ENCODE data around the gene PDLIM7.

Gene PDLIM7

DNA sequence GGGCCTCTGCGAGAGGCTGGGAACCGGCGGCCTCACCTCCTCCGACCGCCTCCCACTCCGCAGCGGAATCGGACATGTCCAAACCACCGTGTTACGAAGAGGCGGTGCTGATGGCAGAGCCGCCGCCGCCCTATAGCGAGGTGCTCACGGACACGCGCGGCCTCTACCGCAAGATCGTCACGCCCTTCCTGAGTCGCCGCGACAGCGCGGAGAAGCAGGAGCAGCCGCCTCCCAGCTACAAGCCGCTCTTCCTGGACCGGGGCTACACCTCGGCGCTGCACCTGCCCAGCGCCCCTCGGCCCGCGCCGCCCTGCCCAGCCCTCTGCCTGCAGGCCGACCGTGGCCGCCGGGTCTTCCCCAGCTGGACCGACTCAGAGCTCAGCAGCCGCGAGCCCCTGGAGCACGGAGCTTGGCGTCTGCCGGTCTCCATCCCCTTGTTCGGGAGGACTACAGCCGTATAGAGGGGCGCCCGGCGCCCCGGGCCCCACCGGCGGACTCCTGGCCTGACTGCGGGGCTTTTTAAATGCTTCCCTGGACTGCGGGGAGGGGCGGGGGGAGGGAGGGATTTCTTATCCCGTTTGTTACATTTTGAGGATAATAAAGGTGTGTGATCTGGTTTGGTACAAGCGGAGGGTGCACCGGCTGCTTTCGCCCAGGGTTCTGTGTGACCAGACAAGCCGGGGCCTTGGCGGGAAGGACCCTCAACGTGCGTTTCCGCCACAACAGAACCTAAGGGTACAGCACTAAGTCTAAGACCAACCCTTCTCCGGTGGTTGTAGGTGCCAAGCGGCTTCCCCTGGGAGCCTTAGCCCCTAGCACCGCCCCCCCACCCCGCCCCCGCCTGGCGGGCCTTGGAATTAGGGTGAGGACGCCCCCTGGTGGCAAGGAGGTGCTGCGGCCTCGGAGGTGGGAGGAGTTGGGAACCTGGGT lies 41.5 kb downstream of the PDLIM7 start:
- DNase-seq (ENCODE audit: low read depth) = peak; percentile 80

DNA sequence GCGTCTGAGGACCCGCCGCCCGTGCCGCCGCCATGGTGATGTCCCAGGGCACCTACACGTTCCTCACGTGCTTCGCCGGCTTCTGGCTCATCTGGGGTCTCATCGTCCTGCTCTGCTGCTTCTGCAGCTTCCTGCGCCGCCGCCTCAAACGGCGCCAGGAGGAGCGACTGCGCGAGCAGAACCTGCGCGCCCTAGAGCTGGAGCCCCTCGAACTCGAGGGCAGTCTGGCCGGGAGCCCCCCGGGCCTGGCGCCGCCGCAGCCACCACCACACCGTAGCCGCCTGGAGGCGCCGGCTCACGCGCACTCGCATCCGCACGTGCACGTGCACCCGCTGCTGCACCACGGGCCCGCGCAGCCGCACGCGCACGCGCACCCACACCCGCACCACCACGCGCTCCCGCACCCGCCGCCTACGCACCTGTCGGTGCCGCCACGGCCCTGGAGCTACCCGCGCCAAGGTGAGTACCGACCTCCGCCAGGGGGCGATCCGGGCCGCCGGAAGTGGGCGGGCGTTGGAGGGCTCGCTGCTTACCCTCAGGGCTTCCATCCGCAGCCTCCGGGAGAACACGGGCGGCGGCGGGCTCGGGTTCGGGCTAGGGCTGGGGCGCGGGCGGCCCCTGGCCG lies 42.3 kb downstream of the PDLIM7 start:
- DNase-seq (ENCODE audit: low read depth) = no peak

DNA sequence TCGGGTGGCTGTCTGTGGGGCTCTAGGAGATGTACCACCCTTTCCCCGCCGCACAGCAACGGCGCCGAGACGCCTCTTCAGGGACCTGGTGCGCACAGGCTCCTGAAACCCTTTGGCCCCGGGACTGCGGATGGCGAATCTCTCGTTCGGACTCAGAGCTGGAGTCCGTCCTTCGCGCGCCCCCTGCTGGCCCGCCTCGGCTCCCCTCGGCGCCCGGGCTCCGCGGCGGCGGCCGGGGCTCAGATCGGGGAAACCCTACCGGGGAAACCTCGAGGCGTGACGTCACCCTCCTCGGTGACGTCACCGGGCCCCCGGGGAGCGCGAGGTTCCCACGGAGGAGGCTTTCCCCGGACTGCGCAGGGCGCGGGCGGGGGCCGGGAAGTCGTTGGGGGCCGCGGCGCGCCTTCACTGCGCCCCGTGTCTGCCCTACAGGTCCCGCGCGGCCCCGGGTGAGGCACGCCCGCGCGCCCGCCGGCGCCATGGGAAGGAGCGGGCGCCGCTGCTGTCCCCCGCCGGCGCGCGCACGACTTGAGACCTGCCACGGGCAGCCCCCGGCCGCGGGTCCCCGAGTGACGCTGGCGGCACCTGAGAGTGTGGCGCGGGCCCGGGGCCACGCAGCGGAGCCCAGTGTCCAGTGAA lies 42.9 kb downstream of the PDLIM7 start:
- peak; percentile 71 for DNase-seq (ENCODE audit: low read depth)

DNA sequence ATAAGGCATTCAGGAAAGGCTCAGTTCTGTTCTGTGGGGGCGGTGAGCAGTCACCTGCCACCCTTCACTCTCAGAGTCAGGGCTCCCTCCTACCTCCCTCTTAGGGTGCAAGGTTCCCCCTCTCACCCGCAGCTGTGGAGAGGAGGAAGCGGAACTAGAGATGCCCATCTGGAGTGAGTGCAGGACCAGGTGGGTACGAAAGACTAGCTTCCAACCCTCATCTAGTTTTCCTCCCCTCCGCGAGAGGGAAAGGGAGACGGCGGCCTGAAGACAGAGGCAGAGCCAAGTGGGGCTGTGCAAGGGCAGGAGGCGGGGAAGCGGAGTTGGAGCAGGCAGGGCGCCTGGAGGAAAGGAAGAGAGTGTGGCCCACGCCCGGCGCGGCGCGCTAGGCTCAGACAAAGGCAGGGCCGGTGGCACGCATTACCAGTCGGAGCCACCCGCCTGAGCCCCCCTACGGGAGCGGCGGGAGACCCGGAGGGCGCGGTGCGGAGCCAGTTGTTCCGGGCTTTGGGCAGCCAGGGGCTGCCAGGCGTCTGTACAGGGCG lies 43.5 kb downstream of the PDLIM7 start:
- DNase-seq (ENCODE audit: low read depth) = no peak

DNA sequence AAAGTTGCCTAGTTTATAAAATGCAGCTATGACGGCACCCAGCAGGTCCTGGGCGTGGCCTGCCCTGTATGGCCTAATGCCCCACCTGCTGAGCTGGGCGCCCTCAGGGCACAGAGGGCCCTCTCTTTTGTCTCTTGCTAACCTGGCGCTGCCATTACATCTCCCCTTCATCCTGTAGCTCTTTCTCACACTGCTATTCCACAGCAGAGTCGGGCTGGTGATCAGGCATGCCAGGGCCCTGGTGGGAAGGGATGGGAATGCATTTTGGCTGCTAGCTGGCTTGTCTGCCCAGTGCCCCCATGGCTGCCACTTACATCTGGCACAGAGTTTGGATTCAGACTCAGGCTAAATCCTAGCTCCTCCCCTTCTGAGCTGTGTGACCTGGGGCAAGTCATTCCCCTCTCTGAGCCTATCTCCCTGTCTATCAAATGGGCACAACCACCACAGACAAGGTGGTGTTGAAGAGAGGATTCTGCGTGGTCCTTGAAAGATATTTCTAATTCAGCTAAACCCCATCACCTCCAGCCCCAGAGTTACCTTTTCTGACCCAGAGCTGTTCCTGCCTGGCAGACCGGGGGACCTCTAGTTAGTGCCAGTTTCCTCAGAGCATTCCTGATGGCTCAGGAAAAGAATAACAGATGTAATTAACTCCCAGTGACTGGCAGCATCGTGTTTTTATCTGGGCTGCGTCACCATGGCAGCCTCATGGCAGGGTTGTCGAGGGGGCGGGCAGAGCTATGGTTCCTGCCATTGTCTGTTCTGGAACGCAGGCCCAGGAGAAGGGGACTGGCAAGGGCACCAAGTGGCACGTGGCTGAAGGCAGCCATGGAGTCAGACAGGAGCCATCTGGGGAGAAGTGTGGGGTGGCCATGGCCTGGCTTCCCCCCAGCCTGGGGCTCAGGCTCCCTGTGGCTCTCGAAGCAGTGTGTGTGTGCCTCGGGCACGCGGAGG lies 44.4 kb downstream of the PDLIM7 start:
- no peak for DNase-seq (ENCODE audit: low read depth)

DNA sequence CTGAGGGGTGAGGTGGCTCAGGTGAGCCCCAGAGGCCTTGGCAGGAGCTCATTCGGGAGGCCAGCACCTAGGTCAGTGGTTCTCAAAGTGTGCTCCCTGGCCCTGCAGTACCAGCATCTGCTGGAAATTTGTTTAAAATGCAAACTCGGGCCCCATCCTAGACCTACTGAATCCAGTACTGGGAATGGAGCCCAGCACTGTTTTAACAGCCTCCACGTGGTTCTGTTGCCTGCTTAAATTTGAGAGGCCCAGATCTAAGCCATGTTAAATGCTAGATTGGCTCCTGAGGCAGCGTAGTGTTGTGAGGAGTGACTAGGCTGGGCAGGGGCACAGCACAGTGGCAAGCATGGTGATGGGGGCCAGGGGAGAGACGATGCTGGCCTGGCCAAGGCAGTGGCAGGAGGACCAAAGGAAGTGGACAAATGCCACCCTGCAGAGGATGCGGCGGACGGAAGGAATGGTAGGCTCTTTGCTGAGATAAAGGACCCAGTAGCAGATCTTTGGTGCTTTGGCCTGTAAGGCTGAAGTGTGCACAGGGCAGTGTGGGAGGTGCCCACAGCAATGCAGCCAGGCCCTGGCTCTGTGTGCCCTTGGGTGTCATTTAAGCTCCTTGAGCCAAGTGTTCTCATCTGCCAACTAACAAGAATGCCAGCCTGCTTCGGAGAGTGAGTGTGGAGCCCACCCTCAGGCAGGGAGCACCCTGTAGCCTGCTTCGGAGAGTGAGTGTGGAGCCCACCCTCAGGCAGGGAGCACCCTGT lies 46.6 kb downstream of the PDLIM7 start:
- no peak for DNase-seq (ENCODE audit: low read depth)

DNA sequence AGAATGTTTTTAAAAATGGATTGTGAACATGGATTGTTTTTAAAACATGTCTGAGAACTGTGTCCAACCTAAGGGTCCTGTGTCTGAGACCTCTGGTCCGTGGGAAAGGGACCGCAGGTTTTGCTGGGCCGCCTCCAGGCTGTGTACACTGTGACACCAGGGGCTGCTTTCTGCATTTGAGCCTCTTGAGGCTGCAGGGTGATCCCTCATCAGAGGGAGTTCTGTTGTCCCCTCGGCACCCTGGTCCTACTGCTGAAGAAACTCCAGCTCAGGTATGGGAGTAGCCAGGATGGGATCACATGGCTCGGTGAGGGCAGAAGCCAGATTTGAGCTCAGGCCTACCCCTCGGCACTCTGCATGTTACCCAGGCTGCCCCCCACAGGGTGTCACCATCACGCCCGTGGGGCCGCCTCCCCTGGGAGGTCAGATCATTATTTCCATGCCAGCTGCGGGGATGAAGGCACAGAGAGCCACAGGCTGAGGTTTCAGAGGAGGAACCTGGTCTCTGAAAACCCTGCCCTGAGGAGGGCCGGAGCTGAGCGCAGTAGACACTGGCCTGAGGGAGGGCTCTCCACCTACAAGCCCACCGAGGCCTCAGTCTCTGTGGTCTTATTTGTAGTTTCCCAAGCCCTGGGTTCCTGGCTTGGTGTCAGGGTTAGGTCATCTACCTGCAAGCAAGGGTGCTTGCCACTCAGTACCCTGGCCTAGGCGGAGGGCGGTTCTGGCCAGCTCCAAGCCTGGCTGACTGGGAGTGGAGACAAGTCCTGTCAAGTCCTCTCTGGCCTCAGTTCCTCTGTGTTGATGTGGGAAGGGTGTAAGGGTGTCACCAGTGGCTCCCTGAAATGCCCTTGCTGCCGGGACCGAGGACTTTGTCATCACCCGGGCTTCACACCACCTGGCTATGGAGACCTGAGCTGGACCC lies 48.0 kb downstream of the PDLIM7 start:
- no peak for DNase-seq (ENCODE audit: low read depth)

DNA sequence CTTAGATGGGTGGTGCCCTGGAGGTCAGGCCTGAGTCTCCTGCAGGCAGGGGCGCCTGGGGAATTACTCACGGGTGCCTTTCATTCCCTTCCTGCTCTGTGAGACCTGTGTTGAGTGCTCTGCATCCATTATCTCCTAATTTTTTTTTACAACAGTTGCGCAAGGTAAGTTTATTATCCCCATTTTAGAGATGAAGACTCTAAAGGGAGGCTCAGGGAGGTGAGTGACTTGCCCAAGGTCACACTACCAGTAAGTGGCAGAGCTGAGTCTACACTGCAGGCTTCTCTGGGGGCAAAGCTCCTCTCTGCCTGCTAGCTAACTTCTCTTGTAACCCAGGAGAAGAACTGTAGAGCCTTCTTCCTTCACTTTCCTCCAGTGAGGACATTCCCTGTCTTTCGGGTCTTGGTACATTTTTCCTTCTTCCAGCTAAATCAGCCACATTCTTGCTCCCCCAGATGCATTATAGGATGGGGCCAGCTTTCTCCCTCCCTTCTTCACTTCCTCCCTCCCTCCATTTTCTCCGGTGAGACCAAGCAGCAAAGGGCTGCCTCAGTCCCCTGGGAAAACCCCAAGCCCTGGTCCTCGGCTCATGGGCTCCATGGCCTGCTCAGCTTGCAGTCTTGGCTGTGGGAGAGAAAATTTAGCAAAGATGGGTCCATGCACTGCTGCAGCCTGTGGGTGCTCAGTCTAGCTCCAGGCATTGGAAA lies 49.0 kb downstream of the PDLIM7 start:
- no peak for DNase-seq (ENCODE audit: low read depth)

DNA sequence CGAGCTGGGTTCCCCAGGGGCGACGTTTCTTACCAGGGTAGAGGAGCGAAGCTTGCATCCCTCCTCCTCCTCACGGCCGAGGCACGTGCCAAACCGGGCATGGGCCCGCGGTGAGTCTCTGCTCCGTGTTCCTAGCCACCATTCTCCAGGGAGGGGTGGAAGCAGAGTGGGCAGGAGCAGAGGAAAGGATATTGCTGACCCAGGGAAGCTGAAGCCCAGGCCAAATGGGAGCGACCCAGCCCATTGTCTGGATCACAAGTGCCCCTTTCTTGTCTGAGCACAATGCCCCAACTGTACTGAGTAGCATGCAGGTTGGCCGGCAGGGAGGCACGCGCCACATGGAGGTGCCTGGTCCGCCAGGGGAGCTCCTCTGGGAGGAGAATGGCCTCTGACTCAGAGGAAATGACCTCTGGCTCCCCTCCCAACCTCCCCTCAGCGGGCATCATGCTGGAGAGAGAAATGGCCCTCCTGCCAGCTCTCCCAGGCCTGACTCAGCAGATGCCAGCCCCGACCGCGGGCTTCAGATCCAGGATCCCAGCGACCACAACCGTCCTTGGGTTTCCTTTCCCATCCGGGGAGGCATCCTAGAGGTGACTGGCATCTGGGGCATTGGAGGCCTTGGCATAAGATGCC lies 49.7 kb downstream of the PDLIM7 start:
- DNase-seq (ENCODE audit: low read depth) = peak; percentile 60

DNA sequence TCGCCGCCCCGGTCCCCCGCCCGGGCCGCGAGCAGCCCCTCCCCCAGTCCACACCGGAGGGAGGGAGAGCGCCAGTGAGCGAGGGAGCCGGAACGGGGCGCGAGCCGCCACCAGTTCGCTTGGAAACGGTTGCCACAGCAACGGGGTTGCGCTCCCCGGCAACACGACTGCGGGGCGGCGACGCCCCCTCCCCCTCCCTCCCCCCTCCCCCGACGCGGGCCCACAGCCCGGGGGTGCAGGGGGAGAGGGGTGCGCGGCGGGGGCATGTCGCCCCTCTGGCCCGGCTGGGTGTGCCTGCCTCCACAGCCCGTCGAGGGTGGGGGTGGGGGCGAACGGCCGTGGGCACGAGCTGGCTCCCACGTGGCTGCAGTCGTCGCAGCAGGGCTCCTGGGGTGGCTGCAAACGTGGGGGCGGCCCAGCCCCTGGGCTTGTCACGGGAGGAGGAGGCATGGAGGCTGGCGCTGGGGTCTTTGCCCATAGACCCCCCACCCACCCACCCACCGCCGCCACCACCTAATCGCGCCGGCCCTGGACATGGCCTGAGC lies 50.3 kb downstream of the PDLIM7 start:
- DNase-seq (ENCODE audit: low read depth) = no peak

DNA sequence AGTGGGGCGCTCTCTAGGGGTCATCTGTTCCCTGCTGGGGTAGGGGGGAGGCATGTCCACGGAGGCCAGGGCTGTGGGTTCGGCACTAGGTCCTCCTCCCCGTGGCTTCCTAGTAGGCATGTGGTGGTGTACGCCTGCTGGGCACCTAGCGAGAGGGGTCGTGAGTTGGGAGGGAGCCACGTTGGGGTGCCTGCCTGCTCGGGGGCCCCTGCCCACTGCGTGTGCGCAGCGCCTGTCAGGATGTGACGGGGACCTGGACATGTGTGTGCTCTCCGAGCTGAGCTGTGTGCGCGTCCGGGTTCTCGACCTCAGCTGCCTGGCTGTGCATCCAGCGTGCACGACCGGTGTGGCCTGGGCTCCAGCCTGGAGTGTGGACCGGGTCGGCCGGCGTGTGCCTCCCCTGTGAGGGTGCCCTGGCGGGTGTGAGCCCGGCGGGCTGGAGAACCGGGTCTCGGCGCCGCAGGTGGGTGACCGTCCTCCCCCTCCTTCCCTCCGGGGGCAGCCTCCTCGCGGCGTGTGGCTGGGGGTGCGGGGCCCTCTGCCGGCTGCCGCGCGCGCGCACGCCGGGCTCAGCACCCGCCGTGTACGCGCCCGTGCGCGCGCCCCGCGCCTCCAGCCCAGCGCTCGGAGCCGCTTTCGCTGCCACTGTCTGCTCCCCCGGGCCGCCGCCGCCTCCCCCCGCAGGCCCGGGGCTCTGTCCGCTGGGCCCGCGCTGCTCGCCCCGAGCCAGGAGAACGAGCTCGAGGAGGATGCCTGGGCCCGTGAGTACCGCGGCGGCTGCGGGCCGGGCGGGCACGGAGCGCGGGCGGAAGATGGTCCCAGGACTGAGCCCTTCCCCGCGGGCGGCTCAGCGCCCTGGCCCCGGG lies 51.0 kb downstream of the PDLIM7 start, which contains the start of gene PRR7:
PRR7 (plus strand) TSS at position 615 of the 866 bp plus-strand sequence. CDS start 8,254 bp downstream, outside the sequence.
- DNase-seq (ENCODE audit: low read depth) = no peak

DNA sequence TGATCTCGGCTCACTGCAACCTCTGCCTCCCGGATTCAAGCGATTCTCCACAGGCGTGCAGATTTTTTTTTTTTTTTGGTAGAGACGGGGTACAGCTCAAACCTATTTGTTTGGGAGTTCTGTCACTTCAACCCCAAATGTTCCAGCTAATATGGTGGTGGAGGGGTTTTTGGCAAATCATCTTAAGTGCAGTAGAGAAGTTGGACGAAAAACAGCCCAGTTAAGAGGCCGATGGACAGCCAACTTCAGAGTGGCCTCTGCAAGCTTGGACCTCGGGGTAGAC lies 51.5 kb downstream of the PDLIM7 start:
- DNase-seq (ENCODE audit: low read depth) = no peak

DNA sequence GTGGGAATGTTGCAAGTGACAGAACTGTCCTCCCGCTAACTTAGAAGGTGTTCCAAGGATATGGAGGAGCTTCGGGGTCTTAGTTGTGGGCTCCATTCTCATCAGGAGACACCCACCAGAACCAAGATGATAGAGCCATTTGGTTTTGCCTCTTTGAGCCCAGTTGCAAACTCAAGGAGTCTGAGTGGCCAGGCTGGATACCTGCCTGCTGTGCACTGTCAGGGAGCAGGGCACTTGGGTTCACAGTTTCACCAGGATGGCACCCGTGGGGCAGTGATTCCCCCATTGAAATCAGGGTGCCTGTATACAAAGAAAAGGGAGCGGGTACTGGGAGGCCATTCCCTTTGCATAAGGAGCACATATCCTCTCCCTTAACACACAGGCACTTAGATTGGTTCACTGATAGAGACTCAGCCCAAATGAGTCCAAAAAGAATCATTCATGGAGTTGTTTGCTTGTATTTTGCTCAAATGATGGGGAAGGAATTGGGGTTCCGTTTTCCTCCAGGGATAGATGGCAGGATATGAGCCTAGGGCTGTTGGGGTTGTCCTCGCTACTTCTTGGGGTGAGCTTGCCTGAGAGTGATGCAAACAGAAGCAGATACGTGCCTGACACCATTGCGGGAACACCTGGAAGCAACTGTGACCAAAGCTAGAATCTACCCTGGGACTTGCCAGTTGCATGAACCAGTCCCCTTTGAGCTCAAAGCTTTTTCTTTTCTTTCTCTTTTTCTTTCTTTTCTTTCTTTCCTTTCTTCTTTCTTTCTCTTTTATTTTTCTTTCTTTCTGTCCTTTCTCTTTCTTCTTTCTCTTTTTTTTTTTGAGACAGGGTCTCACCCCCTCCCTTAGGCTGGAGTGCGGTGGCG lies 52.1 kb downstream of the PDLIM7 start:
- DNase-seq (ENCODE audit: low read depth) = no peak

DNA sequence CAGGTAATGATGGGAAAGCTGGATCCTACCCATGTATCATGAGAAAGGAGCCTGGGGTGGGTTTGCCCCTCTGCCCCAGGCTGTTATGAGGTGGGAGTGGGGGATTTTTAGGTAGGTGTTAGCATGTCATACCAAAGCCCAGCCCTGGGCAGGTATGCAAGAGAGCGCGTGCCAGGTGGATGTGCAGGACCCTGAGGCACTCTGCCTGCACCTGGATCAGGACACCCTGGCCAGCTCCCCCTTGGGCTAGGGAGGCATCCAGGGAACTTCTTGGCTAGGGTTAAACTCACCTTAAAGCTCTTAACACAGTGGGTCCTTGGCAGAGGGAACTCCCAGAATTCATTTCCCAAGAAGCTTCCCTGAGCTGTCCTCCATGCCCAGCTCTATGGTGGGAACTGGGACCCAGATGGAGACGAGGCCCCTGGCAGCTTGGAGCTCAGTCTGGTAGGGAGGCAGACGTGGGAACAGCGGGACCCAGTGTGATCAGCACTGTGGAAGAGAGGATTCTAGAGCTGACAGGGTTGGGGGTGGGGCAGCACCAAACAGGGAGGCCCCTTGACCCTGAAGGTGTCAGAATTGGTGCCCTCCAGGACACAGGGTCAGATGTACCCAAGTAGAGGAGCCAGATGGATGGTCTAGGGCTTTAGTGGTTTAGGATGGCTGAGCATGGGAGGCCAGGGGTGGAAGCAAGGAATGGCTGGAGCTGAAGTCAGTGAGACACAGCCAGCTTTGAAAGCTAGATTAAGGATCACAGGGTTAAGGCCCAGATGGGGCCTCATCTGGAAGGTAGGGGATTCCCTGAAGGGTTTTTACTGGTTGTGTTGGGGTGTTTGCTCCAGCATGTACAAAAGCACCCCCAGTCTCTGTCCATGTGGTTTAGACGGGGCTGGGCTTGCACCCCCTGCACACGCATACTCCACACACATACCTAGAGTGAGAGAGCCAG lies 53.0 kb downstream of the PDLIM7 start:
- DNase-seq (ENCODE audit: low read depth) = no peak

All from fibroblast of the conjunctiva (primary cell).